HFFc6 (cell line): Measurements from ENCODE around the gene METTL13. TPM values are rescaled to one million over a fixed set of nuclear protein-coding genes. Genes with fewer than 3 reads are reported as not detected.
"Not testable (repeated sequence)": the region's sequence is repeated elsewhere in the genome, so short reads cannot be mapped to it uniquely, and the experiment has no call there.

Experiments
- DNase-seq: peaks from one replicate; pipeline ENCODE4 v3.0.0-alpha.2; 2018
- H3K27ac Mint-ChIP-seq: 2 replicates; pipeline ENCODE4 v1.8.0; 2020; ENCODE audit warnings: mild to moderate bottlenecking, mixed read lengths
- H3K27me3 Mint-ChIP-seq: 2 replicates; pipeline ENCODE4 v1.8.0; 2021; ENCODE audit warnings: mild to moderate bottlenecking, moderate library complexity, mixed read lengths; ENCODE audit not compliant: insufficient read depth
- H3K36me3 Mint-ChIP-seq: 2 replicates; pipeline ENCODE4 v1.8.0; 2021; ENCODE audit warnings: low read depth, mixed read lengths
- H3K4me1 Mint-ChIP-seq: 2 replicates; pipeline ENCODE4 v1.8.0; 2020; ENCODE audit warnings: low read depth, mixed read lengths
- H3K4me3 Mint-ChIP-seq: 2 replicates; pipeline ENCODE4 v1.8.0; 2020; ENCODE audit warnings: mild to moderate bottlenecking, moderate library complexity, mixed read lengths
- H3K9me3 Mint-ChIP-seq: 2 replicates; pipeline ENCODE4 v1.8.0; 2020; ENCODE audit warnings: mild to moderate bottlenecking, mixed read lengths
- CTCF ChIP-seq: fragments of 200-600 bp; sonication (generic); IDR thresholded peaks from 2 replicates; pipeline ENCODE4 v1.5.0; 2021; ENCODE audit warnings: antibody characterized with exemption, mild to moderate bottlenecking
- total RNA-seq, 6 experiments: library from RNA; stranded (reverse); fragmentation: NEBNext Ultra II Directional; extraction: Animal tissue kit (Norgen Biotek cat#: 25700); gene quantifications; 2 replicates in 1 of 6; 3 replicates in 5 of 6; pipeline ENCODE4 v1.2.3, GENCODE V29; 2021

The METTL13 gene
- total RNA-seq, 6 experiments from 2014 or later: 23.4 to 31.5 (median 25.4) TPM

GRCh38 chr1:171798765-171799164 lies 17.3 kb downstream of the METTL13 start:
- Mint-ChIP-seq H3K27me3 (peaks cover 2% of the 10 kb centered on the region; the same call in 1 of the 2 replicates), H3K9me3 (no peaks in the 10 kb centered on the region), H3K4me1 (peaks cover 33% of the 10 kb centered on the region), H3K4me3 (no peak overlapping the region), H3K36me3 (peaks cover 26% of the 10 kb centered on the region), H3K27ac (no peak overlapping the region)
- no peak for TF ChIP-seq CTCF
- DNase-seq: no peak

GRCh38 chr1:171799166-171799565 lies 17.7 kb downstream of the METTL13 start:
- TF ChIP-seq CTCF: no peak
- DNase-seq: no peak
- Mint-ChIP-seq H3K27ac (no peak overlapping the region), H3K9me3 (no peaks in the 10 kb centered on the region), H3K27me3 (peaks cover 2% of the 10 kb centered on the region; the same call in 1 of the 2 replicates), H3K4me3 (no peak overlapping the region), H3K36me3 (peaks cover 23% of the 10 kb centered on the region), H3K4me1 (peaks cover 29% of the 10 kb centered on the region)

- DNase-seq, H3K27me3 Mint-ChIP-seq, H3K9me3 Mint-ChIP-seq, H3K27ac Mint-ChIP-seq, H3K4me3 Mint-ChIP-seq: not testable (repeated sequence)
- Mint-ChIP-seq H3K4me1 (peaks cover 23% of the 10 kb centered on the region), H3K36me3 (peaks cover 17% of the 10 kb centered on the region)
Measured at GRCh38 chr1:171799698-171800097, 18.2 kb downstream of the METTL13 start.

GRCh38 chr1:171800342-171800741 lies 18.9 kb downstream of the METTL13 start:
- DNase-seq: no peak
- Mint-ChIP-seq H3K4me3 (no peak overlapping the region), H3K36me3 (peaks cover 12% of the 10 kb centered on the region), H3K27ac (no peak overlapping the region; the same call in 1 of the 2 replicates), H3K27me3 (peaks cover 2% of the 10 kb centered on the region; the same call in 1 of the 2 replicates), H3K9me3 (no peaks in the 10 kb centered on the region), H3K4me1 (peaks cover 17% of the 10 kb centered on the region)
- TF ChIP-seq CTCF: peak; percentile 18; the same call in 1 of the 2 replicates

DNA sequence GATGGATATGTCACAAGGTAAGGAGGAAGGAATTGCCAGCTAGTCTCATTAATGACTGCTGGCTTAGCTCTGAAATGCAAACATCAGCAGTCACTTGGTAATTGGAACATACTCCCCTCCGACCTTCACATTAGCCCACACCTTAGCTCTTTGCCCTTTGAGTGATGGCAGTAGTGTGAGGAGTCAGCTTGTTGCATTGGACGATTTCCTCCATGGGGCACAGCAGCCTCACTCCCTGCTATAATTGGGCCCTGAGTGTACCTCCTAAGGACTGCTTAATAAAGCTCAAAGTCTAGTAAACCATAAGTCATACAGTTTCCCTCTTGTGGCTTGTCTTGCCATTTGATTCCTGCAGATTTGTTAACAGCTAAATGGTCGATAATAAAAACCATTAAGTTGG lies 19.4 kb downstream of the METTL13 start:
- no peak overlapping the region for H3K4me3 Mint-ChIP-seq
- H3K36me3 Mint-ChIP-seq: peaks cover 11% of the 10 kb centered on the region
- no peak for DNase-seq
- H3K27me3 Mint-ChIP-seq: peaks cover 2% of the 10 kb centered on the region; the same call in 1 of the 2 replicates
- no peak for TF ChIP-seq CTCF
- H3K27ac Mint-ChIP-seq: no peak overlapping the region
- H3K9me3 Mint-ChIP-seq: no peaks in the 10 kb centered on the region
- peaks cover 15% of the 10 kb centered on the region for H3K4me1 Mint-ChIP-seq

DNA sequence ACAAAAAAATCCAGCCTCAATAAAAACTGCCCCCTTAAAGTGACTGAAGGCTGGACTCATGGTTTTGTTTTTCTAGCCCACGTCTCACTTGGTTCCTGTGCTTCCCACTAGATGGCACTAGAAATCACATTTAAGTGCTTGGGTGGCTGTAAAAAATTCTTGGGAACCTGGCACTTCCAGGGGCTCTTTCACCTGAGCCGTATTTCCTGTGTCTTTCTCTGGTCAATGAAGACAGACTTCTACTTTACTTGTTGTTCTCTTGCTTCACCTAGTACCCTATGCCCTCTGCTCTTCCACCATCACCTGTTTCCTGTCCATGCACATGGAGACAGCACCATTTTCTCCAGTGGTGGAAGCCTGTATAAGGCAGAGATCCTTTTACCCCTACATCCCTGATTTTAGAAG lies 20.0 kb downstream of the METTL13 start:
- Mint-ChIP-seq H3K4me3 (no peak overlapping the region), H3K27ac (no peak overlapping the region), H3K4me1 (peaks cover 15% of the 10 kb centered on the region), H3K9me3 (no peaks in the 10 kb centered on the region), H3K27me3 (peaks cover 2% of the 10 kb centered on the region; the same call in 1 of the 2 replicates), H3K36me3 (peaks cover 6% of the 10 kb centered on the region)
- peak; percentile 28 for DNase-seq
- peak; percentile 86 for TF ChIP-seq CTCF
